ENCODE measurements around the gene TRIM9.

TRIM9 gene

DNA sequence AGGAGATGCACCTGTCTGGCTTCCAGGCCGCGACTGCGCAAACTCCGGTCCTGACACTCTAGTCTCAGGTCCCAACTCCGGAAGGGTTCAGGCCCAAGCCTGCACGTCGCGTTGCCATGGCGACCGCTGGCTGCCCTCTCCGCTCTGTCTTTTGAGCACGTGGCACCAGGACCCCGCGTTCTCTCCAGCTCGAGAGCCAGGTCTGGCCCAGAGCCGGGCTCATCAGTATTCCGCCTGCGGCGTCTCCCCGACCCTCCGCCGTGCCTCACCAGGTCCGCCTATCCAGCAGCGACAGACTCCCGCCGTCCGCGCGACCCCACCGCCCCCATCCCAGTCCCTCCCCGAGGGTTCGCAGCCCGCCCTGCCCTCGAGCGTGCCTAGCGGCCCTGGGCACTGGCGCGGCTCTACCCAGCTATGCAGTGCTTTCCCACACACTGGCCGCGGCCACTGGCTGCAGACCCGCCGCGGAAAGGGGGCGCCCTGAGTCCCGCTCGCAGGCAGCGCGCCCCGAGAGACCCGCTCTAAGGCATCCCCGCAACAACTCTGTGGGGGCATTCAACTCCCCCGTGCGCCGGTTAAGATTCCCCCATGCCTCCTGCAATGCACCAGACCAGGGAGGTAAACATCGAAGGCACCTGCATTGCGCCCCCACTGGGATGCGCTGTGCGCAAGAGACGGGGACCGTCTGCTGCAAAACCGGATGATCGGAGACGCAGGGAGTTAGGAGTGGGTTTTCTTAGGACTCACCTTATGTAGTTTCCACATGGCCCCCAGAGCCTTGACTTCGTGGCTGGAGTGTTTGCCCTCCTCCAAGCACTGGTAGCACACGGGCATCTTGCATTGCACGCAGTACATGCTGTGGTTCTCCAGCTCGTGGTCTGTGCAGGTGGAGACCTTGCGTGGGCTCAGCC lies 1.3 kb downstream of the TRIM9 start:
- in situ Hi-C loops (cut with HindIII; ENCODE audit: low sequenced_read_pairs): no loop called here

DNA sequence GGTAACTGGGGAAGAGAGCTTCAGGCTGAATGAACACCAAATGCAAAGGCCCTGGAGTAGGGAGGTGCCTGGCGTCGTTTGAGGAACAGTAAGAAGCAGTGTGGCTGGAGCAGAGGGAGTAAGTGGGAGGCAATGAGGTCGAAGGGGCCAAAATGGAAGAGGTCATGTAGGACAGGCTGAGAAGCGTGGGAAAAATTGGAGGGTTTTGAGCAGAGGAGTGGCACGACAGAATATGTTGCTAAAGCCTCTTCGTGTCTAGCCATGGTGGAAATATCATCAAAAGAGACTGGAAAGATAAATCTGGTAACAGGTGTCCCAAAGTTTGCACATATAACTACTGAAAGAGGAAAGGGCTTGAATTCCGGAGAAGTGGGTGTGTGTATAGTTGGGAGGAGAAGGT lies 1.9 kb downstream of the TRIM9 start:
- in situ Hi-C loops (cut with HindIII; ENCODE audit: low sequenced_read_pairs): no loop called here

- in situ Hi-C loops (cut with HindIII; ENCODE audit: low sequenced_read_pairs): no loop called here
These were observed 5.6 kb downstream of the TRIM9 start for GRCh38 chr14:51089278-51089677.

- in situ Hi-C loops (cut with HindIII; ENCODE audit: low sequenced_read_pairs): no loop called here
These were observed 7.9 kb downstream of the TRIM9 start for GRCh38 chr14:51087031-51087441.

GRCh38 chr14:51086044-51086443 lies 8.9 kb downstream of the TRIM9 start:
- in situ Hi-C loops (cut with HindIII; ENCODE audit: low sequenced_read_pairs): no loop called here

DNA sequence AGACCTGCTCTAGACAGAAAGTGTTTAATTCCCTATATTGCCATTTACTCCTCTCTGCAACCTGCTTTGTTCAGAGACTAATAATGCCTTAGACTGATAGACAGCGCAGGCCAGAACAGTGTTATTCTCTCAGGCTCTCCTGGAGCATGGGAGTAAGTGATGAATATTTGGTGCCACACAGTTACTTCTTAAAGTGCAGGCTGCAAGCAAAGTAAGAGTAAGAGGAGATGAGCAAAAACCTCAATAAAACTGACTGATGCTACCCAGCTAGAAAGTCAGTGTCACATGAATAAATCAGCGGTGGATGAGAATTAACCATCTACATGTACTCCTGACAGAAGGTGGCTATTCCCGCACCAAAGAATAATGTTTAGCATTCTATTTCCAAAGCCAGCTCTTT lies 9.9 kb downstream of the TRIM9 start:
- in situ Hi-C loops (cut with HindIII; ENCODE audit: low sequenced_read_pairs): no loop called here

DNA sequence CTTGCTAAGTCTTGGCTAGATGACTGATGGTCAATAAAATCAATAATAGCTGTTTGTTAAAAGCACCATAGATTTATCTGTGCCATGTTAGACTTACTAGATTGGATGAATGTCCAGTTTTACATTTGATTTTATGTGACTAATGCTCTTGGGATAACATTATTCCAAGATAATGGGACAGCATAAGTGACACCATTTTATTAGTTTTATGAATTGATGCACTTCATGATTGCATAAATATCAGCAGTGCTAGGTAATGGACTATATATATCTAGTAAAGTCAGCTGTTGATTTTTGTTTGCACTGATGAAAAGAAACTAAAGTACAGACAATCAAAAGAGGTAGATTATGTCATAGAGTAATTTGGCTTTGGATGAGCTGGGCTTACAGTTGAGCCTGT lies 10.4 kb downstream of the TRIM9 start:
- in situ Hi-C loops (cut with HindIII; ENCODE audit: low sequenced_read_pairs): no loop called here

- in situ Hi-C loops (cut with HindIII; ENCODE audit: low sequenced_read_pairs): no loop called here
These were observed 12.6 kb downstream of the TRIM9 start for GRCh38 chr14:51082349-51082748.

DNA sequence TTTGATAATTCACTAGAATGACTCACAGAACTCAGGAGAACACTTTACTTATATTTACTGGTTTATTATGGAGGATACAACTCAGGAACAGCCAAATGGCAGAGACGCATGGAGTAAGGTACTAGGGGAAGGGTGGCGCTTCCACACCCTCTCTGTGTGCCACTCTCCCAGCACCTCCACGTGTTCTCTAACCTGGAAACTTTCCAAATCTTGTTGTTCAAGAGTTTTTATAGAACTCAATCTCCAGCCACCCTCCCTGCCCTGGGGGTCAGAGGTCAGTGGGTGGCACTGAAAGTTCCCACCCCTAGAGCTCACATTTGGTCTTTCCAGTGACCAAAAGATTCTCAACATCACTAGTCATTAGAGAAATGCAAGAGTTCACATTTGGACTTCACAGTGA lies 13.2 kb downstream of the TRIM9 start:
- in situ Hi-C loops (cut with HindIII; ENCODE audit: low sequenced_read_pairs): no loop called here

DNA sequence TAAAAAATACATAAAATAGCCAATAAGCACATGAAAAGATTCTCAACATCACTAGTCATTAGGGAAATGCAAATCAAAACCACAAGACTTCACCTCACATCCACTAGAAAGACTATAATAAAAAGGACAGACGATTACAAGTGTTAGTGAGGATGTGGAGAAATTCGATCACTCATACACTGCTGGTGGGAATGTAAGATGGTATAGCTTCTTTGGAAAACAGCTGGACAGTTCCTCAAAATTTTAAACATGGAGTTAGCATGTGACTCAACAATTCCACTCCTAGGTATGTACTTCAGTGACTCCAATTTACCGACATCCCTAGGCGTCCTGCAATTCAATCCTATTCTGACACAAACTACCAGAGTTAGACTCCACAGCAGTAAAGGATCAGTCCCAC lies 13.7 kb downstream of the TRIM9 start:
- in situ Hi-C loops (cut with HindIII; ENCODE audit: low sequenced_read_pairs): no loop called here

DNA sequence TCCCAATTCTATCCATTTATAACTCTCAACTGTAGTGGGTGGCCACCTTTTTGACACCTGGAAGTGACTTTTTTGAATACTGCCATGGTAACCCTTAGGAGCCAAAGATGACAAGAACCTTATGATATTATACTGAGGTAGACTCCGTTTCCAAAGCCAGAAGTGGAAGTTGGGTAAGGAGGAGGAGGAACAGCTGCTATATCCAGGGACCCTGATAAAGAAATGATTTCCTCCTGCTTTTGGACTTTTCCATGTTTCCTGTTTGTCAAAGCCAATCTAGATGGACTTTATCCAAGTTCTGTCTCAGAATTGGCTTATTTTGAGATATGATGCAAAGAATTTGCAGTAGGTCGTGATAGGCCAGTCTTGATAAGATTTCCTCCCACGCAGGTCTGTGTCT lies 14.3 kb downstream of the TRIM9 start:
- in situ Hi-C loops (cut with HindIII; ENCODE audit: low sequenced_read_pairs): no loop called here

DNA sequence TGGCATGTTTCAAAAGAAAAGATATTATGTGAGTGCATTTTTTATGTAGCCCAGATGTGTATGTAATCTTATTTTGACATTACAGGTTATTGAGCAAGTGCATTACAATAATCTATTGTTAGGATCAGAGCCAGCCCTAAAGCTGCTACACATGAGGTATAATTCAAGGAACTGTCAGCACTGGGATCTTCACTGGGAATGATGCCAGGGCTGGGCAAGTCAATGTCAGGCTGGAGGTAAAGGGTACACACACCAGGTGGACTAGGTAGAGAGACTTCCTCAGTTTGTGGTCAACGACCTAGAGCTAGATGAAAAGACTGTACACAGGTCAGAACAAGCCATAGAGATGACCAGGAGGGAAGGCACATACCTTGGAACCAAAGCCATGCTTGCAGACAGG lies 15.4 kb downstream of the TRIM9 start:
- in situ Hi-C loops (cut with HindIII; ENCODE audit: low sequenced_read_pairs): no loop called here

GRCh38 chr14:51079085-51079484 lies 15.8 kb downstream of the TRIM9 start:
- in situ Hi-C loops (cut with HindIII; ENCODE audit: low sequenced_read_pairs): no loop called here

GRCh38 chr14:51074701-51075385 lies 20.1 kb downstream of the TRIM9 start:
- in situ Hi-C loops (cut with HindIII; ENCODE audit: low sequenced_read_pairs): no loop called here

GRCh38 chr14:51073731-51074130 lies 21.2 kb downstream of the TRIM9 start:
- in situ Hi-C loops (cut with HindIII; ENCODE audit: low sequenced_read_pairs): no loop called here

GRCh38 chr14:51072976-51073375 lies 21.9 kb downstream of the TRIM9 start:
- in situ Hi-C loops (cut with HindIII; ENCODE audit: low sequenced_read_pairs): no loop called here

DNA sequence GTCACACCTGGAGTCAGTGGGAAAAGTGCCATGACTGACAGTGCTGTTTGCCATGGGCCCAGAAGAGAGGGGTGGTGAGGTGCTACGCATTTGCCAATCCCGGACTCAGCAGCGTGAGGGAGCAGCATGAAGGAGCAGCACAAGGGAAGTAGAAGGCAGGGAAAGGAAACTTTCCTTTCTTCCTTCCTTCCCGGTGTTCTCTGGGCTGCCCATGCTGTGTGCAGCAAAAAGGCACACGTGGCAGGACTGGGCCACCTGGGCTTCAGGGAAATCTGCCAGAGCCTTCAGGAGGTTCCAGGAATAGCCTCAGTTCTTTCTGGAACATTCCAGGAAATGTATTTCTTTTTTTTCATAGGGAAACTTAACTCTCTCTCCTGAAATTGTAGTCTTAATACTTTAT lies 23.0 kb downstream of the TRIM9 start:
- in situ Hi-C loops (cut with HindIII; ENCODE audit: low sequenced_read_pairs): no loop called here

- in situ Hi-C loops (cut with HindIII; ENCODE audit: low sequenced_read_pairs): no loop called here
These were observed 24.2 kb downstream of the TRIM9 start for GRCh38 chr14:51070726-51071125.

DNA sequence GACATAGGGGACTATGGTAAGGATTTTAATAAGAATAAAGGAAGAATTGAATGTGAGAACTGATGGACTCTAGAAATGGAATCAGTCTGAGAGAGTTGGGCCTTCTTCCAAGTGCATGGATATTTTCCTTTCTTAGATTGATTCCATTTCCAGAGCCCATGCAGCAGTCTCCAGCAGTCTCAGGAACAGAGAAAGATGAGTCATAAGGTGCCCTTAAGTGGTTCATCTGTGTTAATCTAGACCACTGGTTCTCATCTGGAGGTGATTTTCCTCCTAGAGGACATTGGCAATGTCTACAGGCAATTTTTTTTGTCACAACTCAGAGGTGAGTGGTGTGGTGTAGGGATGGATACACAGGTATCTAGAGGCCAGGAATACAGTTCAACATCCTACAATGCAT lies 25.9 kb downstream of the TRIM9 start:
- in situ Hi-C loops (cut with HindIII; ENCODE audit: low sequenced_read_pairs): no loop called here

DNA sequence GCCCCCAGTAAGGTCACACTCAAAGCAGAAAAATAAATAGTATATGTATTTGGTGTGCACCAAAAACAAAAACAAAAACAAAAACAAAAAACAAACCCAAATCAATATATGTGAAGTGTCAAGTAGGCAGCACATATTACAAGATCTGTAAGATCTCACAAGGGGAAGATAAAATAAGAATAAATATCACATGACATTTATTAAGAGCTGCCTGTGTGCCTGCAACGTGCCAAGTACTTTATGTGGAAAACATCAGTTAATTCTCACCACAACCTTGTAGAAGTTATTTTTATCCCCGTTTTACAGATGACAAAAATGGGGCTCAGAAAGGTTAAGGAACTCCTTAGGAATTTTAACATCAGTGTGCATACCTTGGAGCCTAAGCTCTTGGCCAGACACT lies 26.6 kb downstream of the TRIM9 start:
- in situ Hi-C loops (cut with HindIII; ENCODE audit: low sequenced_read_pairs): no loop called here

- in situ Hi-C loops (cut with HindIII; ENCODE audit: low sequenced_read_pairs): no loop called here
These were observed 27.6 kb downstream of the TRIM9 start for GRCh38 chr14:51067295-51067694.

- in situ Hi-C loops (cut with HindIII; ENCODE audit: low sequenced_read_pairs): no loop called here
These were observed 28.3 kb downstream of the TRIM9 start for GRCh38 chr14:51066576-51066975.
